ENCODE data around the gene TRIM47. TPM values are rescaled to one million over a fixed set of nuclear protein-coding genes. Genes with fewer than 3 reads are reported as not detected.

The TRIM47 gene
- total and polyA plus RNA-seq, 2 of the 13 experiments (the other 11 are each of a cell fraction or from before 2014, with no cell fraction given), result 33.5 to 82.0 TPM

GRCh38 chr17:75876938-75877751 lies 1.2 kb downstream of the TRIM47 start (continued):
- TF ChIP-seq, protein P1, sequence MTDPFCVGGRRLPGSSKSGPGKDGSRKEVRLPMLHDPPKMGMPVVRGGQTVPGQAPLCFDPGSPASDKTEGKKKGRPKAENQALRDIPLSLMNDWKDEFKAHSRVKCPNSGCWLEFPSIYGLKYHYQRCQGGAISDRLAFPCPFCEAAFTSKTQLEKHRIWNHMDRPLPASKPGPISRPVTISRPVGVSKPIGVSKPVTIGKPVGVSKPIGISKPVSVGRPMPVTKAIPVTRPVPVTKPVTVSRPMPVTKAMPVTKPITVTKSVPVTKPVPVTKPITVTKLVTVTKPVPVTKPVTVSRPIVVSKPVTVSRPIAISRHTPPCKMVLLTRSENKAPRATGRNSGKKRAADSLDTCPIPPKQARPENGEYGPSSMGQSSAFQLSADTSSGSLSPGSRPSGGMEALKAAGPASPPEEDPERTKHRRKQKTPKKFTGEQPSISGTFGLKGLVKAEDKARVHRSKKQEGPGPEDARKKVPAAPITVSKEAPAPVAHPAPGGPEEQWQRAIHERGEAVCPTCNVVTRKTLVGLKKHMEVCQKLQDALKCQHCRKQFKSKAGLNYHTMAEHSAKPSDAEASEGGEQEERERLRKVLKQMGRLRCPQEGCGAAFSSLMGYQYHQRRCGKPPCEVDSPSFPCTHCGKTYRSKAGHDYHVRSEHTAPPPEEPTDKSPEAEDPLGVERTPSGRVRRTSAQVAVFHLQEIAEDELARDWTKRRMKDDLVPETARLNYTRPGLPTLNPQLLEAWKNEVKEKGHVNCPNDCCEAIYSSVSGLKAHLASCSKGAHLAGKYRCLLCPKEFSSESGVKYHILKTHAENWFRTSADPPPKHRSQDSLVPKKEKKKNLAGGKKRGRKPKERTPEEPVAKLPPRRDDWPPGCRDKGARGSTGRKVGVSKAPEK (CRISPR knock-in tag; IDR thresholded peaks at IDR 0.05; ENCODE audit: borderline replicate concordance), result no peak; the same call in none of the 2 replicates
- TF ChIP-seq DDIT3 (CRISPR knock-in tag; IDR thresholded peaks at IDR 0.05), result peak; percentile 12; the same call in 1 of the 2 replicates
- no peak; the same call in 1 of the 2 replicates for TF ChIP-seq SIX4 (CRISPR knock-in tag; IDR thresholded peaks at IDR 0.05)
- TF ChIP-seq ZNF589 (CRISPR knock-in tag; conservative IDR thresholded peaks at IDR 0.05), result peak; percentile 58; the same call in 1 of the 2 replicates
- no peak for TF ChIP-seq ZNF800 (CRISPR knock-in tag; IDR thresholded peaks at IDR 0.05)
- no peak for TF ChIP-seq TBP (CRISPR knock-in tag; IDR thresholded peaks at IDR 0.05)
- 0 out of 2 replicates have a peak, but pooled peaks have one; percentile 2 for TF ChIP-seq NCOA1 (CRISPR knock-in tag; IDR thresholded peaks at IDR 0.05)
- TF ChIP-seq MAZ (IDR thresholded peaks at IDR 0.05; ENCODE audit: borderline replicate concordance, low read depth, low read length), result no peak
- TF ChIP-seq MAZ (CRISPR knock-in tag; IDR thresholded peaks at IDR 0.05; ENCODE audit: low read depth), result peak; percentile 37
- TF ChIP-seq PITX1 (CRISPR knock-in tag; IDR thresholded peaks at IDR 0.05), result peak; percentile 46; the same call in 1 of the 2 replicates
- TF ChIP-seq FOXJ3 (CRISPR knock-in tag; IDR thresholded peaks at IDR 0.05; ENCODE audit: borderline replicate concordance), result no peak
- no peak for TF ChIP-seq HOXA3 (CRISPR knock-in tag; IDR thresholded peaks at IDR 0.05)
- TF ChIP-seq NFIC (IDR thresholded peaks at IDR 0.05; ENCODE audit: low read length), result no peak
- TF ChIP-seq NR2F1 (CRISPR knock-in tag; IDR thresholded peaks at IDR 0.05), result no peak
- peak; percentile 46 for TF ChIP-seq TEAD3 (CRISPR knock-in tag; optimal IDR thresholded peaks at IDR 0.05; ENCODE audit: borderline replicate concordance)
- TF ChIP-seq SCMH1 (CRISPR knock-in tag; IDR thresholded peaks at IDR 0.05; ENCODE audit: borderline replicate concordance), result no peak
- peak; percentile 96 for TF ChIP-seq KDM2A (CRISPR knock-in tag; IDR thresholded peaks at IDR 0.05; ENCODE audit: borderline replicate concordance, low read depth)
- no peak for TF ChIP-seq HNRNPUL1 (IDR thresholded peaks at IDR 0.05; ENCODE audit: low read depth, low read length)
- TF ChIP-seq ZBTB7B (CRISPR knock-in tag; IDR thresholded peaks at IDR 0.05), result peak; percentile 56; the same call in 1 of the 2 replicates
- TF ChIP-seq SIX1 (CRISPR knock-in tag; IDR thresholded peaks at IDR 0.05; ENCODE audit: borderline replicate concordance), result no peak
- peak; percentile 39 for TF ChIP-seq HNRNPH1 (optimal IDR thresholded peaks at IDR 0.05; ENCODE audit: low read depth, low read length)
- TF ChIP-seq, protein P2, sequence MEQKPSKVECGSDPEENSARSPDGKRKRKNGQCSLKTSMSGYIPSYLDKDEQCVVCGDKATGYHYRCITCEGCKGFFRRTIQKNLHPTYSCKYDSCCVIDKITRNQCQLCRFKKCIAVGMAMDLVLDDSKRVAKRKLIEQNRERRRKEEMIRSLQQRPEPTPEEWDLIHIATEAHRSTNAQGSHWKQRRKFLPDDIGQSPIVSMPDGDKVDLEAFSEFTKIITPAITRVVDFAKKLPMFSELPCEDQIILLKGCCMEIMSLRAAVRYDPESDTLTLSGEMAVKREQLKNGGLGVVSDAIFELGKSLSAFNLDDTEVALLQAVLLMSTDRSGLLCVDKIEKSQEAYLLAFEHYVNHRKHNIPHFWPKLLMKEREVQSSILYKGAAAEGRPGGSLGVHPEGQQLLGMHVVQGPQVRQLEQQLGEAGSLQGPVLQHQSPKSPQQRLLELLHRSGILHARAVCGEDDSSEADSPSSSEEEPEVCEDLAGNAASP (CRISPR knock-in tag; IDR thresholded peaks at IDR 0.05; ENCODE audit: borderline replicate concordance), result no peak; the same call in 1 of the 2 replicates
- TF ChIP-seq MATR3 (CRISPR knock-in tag; IDR thresholded peaks at IDR 0.05), result no peak
- no peak for TF ChIP-seq MTA3 (CRISPR knock-in tag; IDR thresholded peaks at IDR 0.05)

Data from HepG2 (cell line).